Forelimb muscle (tissue), 1 donor: ENCODE measurements around the gene S100A7. TPM values are rescaled to one million over a fixed set of nuclear protein-coding genes. Genes with fewer than 3 reads are reported as not detected.
"Not testable (repeated sequence)": the region's sequence is repeated elsewhere in the genome, so short reads cannot be mapped to it uniquely, and the experiment has no call there.

ENCODE experiments used
- DNase-seq: peaks from one replicate; pipeline ENCODE4 v3.0.0-alpha.2; 2013; ENCODE audit warnings: low read depth
- polyA plus RNA-seq: library from polyadenylated mRNA; unstranded; fragments of 120-200 nt; gene quantifications from one replicate; pipeline ENCODE4 v1.2.1, GENCODE V29; 2013; ENCODE audit not compliant: insufficient read length

S100A7 gene
- polyA plus RNA-seq, 1 donor = not detected

DNA sequence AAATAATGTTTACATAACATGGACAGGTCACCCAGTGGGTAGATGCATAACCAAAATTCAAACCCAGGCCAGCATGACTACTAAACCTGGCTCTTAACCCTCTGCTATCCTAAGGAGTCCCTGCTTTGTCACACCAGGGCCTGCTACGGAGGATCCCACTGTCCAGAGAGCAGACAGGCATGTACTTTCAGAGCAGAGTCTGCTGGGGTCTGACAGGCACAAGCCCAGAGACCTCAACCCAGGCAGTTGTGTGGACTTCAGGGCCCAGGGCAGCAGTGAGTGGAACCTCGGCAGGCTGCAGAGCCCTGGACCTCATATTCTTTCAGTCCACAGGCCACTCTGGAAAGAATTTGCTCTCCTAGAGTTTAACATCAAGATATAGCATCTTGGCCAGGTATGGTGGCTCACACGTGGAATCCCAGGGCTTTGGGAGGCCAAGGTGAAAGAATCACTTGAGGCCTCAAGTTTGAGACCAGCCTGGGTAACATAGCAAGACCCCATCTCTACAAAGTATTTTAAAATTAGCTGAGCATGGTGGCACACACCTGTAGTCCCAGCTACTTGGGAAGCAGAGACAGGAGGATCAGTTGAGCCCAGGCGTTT, 16.1 kb upstream of the S100A7 start:
- no peak for DNase-seq

DNA sequence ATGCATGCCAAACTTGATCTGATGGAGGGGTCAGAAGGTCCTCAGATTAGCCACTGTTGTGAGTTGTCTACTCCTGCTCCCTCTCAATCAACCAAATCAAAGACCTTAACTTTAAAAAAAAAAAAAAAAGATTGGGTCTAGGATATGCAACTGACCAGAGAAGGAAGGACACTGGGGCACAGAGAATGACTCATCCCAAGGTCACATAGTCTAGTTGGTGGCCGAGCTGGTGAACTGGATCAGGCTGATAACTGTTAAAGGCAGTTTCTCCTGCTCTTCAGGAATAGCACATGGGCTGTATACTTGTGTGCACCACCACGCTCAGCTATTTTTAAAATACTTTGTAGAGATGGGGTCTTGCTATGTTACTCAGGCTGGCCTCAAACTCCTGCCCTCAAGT, 14.8 kb upstream of the S100A7 start:
- DNase-seq = no peak

DNA sequence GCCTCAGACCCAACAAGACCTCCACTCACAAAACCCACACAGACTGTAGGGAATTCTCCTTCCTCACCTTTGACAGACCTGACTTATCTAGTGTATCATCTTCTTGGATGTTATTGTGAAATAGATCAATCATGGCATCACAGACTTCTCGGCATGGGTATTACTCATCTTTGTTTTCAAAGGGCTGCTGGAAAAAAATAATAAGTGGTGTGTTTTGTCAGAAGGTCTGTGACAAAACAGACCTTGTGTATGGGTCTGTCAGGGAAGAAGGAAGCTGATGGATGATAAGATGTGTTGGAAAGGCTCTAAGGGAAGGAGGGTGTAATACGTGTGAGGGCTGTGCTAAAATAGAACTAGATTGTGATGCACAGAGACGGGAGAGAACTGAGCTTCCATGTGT, 13.9 kb upstream of the S100A7 start:
- DNase-seq = no peak

DNA sequence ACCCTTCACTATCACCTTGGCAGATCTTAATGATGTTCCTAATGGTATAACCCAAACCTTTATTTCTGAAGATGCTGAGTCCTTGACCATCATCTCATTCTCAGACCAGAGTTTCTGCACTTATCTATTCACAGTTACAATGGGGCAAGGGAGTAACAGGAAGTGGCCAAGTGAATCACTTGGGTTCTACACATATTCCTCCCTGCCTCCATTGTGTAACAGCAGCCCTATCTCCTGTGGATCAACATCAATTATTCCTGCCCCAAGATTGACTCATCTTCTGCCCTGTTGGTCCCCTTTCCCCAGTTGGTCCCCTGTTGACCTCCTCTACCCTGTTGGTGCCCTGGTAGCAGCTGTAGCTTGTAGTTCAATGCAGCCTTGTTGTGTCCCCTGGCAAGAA, 10.3 kb upstream of the S100A7 start:
- DNase-seq = no peak

DNA sequence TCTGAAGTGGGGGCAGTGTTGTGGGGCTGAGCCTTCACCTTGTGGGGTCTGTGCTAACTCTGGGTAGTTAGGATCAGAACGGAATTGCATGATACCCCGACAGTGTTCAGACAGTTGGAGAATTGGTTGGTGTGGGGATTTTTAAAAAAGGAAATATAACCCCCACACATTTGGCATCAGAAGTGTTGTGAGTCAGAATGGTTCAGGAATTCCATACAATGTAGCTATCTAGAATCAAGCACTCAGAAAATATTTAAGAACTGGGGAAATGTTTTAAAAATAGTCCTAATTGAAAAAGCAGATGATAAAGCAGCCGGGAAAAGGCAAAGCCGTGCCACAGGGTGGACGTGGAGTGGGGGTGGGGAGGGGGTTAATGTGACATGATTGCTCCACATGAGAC, 6.5 kb upstream of the S100A7 start:
- no peak for DNase-seq

DNA sequence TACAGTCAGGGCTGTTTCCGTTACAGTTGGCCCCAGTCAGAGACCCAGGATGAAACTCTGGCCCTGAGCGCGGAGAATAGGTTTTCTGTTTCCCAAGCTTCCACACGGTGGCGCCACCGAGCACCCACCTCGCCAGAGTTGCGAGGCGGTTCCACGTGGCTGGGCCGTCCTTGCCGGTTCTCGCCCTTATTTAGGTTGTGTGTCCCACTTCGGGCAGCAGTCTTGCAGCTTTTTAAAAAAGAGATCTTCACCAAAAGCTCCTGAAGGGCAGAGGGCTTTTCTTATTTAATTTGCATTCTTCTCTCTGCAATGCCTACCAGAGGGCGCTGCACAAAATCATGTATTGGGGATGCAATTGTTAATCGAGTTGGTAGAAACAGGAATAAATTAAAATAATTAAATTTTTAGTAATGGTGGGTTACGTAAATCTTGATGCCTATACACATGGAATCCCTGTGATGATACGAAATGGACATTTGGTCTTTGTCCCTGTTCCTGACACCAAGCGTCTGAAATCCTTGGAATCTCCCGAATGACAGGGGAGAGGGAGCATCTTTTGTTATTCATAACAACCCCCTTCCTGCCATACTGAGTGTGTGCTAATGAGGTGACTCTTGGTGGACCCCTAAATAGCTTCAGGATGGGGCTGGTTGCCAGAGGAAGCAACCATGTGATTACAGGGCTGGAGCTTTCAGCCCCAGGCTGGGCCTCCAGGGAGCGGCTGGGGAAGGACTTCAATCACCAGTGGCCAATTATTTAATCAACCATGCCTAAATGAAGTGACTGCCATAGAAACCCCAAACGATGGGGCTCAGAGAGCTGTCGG, 5.6 kb upstream of the S100A7 start:
- no peak for DNase-seq

DNA sequence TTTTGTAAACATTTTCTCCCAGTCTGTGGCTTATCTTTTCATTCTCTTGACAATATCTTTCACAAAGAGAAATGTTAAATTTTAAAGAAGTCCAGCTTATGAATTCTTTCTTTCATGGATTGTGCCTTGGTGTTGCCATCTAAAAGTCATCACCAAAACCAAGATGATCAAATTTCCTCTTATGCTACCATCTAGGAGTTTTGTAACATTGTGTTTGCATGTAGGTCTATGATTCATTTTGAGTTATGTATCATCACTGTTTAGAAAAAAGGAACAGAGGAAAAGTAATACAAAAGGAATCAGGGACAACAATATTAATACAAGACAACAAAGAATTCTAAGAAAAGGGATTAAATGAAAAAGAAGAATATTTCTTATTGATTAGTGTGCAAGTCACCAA, 2.3 kb upstream of the S100A7 start:
- DNase-seq = not testable (repeated sequence)

DNA sequence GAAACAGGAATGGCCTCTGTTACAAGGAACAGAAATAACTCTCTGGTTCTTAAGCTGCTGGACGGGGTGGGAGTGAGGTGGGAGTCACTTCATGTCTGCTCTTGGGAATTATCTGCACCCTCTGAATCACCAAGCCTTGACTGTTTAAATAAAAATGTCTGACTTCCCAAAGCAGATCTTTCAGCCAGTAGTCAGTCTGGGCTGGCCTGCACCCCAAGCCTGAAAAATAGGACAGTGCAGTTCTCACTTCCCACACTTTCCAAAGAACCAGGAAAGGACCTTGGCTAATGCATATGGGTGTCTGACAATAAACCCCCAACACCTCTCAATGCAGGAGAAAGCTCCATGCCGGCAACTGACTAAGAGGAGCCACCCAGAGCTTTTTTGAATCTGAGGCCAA, 796 bp downstream of the S100A7 start:
- no peak for DNase-seq

DNA sequence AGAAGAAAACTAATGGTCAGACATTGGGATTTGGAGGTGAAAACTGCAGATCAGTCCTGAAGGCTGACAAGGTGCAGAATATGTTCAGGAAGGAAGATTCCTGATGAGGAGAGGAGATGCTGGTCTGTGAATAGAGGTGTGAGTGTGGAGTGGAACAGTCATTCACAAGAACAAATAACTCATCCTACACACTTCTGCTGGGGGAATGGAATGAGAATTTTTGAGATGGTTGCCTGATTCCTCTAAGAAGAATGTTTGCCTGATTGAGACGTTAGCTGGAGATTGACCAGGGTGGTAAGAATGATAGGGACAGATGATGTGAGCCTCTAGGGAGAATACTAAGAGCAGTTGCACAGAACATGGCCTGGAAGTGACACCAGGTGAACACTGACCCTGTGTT, 4.1 kb downstream of the S100A7 start:
- no peak for DNase-seq

DNA sequence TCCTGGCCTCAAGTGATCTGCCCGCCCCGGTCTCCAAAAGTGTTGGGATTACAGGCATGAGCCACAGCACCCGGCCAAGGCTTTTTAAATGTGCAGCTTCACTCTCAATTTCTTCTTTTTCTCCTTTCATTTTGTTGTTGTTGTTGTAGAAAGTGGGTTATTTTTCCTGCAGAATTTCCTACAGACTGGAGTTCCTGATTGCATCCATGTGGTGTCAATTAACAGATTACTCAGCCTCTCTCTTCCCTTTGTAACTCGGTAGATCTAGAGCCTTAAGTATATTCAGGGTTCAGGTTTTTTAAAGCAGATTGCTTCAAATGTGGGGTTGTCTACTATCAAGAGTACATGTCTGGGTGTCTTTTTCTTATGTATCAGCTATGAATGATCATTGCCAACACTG, 11.6 kb downstream of the S100A7 start:
- DNase-seq = not testable (repeated sequence)

DNA sequence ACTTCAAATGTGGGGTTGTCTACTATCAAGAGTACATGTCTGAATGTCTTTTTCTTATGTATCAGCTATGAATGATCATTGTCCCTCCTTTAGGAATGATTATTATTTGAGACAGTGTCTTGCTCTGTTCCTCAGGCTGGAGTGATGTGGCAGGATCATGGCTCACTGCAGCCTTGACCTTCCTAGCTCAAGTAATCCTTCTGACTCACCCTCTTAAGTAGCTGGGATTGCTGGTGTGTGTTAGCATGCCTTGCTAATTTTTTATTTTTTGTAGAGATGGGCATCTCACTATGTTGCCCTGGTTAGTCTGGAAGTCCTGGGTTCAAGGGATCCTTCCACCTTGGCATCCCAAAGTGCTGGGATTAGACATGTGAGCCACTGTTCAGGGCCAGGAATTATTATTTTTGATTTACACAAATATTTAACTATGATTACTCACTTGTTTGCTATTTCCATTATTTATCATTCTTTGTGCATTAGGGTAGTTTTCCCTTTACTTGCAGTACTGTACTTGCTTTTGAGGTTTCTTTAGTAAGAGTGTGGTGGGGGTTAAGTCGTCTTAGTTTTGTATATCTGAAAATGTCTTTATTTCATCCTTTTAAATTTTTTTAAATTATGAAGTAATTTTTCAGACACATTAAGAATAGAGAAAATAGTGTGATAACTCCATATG, 12.8 kb downstream of the S100A7 start:
- no peak for DNase-seq

DNA sequence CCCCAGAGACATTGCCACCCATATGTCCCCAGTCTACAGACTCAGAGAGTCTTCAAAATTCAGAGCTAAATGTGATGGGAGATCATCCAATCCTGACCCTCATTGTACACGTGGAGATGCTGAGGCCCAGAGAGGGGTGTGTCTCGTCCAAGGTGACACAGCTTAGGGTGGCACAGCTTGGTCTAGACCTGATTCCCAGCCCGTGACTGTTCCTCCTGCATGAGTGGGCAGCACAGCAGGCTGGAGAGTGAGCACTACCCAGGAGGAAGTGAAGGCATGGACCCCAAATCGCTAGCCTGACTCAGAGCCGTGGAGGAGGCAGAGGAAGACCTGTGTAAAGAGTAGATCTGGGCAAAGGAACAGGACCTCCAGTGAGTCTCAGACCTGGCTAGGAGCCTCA, 16.4 kb downstream of the S100A7 start:
- no peak for DNase-seq

DNA sequence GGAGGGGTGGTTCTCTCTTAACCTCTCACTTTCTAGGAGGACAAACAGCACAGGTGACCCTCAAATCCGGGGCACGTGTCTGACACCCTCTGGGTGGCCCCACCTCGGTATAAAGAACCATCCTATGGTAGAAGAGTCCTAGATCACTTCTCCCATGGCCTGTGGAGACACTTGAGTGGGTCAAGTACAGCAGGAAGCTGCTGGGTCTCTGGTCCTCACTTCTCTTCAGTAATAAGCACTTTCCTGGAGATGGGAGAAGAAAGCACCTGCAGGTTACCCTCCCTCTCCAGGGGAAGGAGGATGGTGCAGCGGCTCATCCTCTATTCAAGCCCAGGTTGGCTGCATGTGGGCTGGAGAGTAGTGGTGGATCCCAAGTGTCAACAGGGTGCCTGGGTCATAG, 17.0 kb downstream of the S100A7 start:
- no peak for DNase-seq

DNA sequence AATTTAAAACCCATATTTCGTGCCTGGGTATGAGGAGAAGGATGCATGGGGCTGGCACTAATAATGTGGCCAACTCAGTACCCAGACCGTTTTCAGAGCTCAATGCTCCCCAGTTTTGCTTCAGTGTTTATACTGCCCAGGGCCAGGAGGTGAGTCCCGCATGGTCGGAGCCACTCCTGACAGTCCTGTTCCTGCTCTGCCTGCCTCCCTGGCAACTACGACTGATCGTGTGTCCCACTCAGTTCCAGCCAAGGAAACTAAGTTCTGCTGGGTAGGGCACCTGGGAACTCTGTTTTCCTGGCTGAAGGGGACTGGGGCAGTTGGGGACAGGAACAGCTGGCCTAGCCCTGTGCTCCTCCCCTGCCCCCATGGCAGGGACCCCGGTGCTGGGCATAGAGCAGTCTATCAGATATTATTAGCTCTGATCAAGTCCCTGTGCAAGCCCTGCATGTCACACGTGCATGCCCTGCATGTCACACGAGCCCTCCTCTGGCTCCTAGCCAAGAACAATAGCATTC, 19.2 kb downstream of the S100A7 start:
- DNase-seq = no peak

DNA sequence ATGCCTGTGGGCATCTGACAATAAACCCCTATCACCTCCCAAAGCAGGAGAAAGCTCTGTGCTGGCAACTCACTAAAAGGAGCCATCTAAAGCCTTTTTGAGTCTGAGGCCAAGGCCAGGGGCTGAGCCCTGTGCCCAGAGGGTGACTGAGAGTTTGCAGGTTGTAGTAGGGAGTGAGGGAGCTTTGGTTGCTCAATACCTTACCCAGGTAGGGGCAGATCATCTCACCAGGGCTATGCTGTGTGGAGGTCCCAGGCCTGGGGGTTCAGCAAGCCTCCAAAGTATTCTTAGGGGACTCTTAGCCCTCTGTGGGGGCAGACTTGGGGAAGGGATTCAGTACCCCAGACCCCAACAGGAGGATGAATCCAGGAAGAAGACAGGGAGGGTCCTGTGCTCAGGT, 21.2 kb downstream of the S100A7 start:
- DNase-seq = no peak

DNA sequence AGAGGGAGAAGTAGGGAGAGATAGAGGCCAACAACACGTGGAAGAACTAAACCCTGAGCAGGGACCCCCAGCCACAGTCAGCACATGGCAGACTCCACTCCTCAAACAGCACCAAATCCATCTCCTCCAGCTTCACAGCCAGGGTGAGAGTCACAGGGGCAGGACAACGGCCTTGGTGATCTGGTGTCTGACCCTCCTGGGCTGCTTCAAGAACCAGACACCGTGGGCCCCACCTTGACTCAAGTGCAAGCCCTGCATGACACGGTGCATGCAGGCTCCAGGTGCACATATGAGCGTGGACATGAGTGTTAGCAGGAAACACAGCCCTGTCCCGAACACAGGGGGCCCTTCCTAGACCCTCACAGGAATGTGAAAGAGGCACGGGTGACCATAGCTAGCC, 21.9 kb downstream of the S100A7 start:
- DNase-seq = no peak

DNA sequence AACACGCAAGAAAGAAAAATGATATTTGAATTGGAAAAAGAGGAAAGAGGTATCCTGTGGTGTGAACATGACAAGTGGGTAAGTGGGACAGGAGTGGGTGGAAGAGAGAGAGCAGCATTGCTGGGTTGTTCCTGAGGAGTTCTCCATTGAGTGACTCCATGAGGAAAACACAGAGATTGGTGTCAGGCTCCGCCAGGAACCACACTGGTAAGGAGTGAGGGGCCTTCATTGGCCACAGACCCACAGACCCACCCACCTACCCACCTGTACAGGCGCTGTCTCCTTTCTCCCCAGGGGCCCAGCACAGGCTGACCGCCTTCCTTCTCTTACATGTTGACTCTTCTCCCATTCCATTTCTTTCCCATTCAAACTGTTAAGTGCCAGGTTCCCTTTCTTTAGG, 23.2 kb downstream of the S100A7 start:
- no peak for DNase-seq

DNA sequence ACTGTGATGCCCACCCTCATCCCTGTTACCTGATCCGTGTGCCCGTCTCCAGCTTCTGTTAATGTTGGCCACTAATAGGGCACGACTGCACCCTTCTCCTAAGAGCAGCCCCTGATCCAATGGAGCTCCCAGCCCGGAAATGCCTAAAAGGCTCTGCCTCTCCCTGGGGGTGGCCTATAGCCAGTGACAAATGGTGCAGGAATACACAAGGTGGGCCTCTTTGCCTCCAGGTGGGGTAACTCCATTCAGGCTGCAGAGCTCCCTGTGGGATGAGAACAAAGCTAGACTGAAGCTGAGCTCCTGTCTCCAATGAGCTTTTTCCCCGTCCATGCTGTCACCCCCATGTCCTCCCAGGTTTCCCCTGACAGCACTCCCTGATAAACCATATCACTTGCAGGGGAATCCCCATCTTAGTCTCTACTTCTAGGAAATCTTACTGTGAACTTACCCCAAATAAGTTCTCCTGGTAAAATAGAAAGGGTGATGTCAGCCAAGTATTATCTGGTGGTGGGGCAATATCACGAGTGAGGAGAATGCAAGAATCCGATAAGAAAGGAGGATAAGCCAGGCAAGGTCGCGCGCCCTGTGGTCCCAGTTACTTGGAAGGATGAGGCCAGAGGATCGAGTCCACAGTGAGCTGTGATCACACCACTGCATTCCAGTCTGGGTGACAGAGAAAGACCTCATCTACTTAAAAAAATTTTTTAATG, 25.6 kb downstream of the S100A7 start:
- DNase-seq = no peak

DNA sequence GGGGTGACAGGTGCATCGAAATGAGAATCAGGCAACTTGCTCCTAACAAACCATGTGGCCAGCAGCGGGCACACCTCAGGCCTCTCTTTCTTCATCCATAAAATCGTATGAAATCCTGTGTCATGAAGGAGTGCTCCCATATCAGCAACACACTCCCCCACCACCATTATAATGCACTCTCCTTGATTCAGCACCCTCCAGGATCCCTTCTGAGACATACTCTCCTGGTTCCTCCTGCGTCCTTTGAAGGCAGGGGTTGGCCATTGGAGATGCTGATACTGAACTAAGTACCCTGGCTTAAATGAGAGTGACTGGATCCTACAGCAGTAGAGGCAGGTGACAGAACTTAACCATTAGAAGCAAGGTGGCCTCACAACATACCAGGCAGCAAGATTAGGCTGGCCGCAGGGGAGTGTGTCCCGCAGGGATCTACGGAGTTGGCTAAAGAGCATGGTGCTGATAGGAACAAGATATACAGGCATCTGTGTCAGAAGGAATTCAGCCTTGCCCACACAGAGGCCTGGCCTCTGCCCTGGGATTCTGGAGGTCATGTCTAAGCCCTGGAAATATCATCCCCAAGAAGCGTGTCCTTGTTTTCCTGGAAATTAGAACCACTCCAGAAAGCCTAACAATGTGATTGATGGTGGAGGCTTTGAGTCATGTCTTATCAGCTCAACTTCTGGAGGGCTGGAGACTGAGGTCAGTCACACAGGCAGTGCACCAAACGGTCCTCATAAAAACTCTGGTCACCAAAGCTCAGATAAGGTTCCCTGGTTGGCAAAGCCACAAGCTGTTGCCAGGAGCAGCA, 27.4 kb downstream of the S100A7 start:
- DNase-seq = no peak

DNA sequence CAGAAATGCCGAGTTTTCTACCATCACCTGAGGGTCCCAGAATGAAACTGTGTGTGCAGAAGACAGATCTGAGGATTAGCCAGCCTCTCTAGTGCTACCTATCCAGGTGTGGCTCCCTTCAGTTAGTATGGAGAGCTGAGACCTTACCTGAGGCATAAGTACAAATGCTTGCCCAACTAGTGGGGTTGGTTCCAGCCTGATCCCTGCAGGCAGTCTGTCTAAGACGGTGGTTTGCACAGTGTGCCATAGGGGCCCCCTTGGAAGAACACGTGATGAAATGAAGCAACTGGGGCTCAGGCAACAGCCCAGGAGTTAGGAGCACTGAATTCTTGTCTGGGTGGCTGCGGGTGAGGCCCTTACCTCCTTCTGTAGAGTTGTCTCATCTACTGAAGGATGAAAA, 28.5 kb downstream of the S100A7 start:
- DNase-seq = no peak

DNA sequence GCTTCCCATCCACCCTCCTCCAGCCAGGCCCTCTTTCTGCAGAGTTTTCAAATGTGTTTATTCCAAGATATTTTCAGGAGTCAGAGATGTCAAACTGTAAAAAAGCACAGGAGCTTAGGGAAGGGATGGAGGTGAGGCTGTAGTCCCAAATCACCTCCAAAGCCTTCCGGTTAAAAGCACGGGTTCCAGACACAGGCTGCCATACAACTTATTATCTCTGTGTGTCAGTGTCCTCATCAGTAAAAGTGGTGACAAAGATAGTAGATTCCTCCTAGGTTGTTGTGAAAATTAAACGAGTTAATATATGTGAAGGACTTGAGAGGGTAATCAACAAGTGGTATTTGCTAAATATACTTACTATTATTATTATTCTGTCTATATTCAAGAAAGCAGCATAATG, 29.0 kb downstream of the S100A7 start:
- no peak for DNase-seq
